HG02938 (cell line): Measurements from ENCODE around the gene ERICH6B.
"Not testable (repeated sequence)": the region's sequence is repeated elsewhere in the genome, so short reads cannot be mapped to it uniquely, and the experiment has no call there.

Experiments used
- ATAC-seq: cut with Tn5 transposase; IDR thresholded peaks from one replicate; pipeline ENCODE4 v1.9.1; 2021; ENCODE audit warnings: mild to moderate bottlenecking, moderate library complexity; ENCODE audit not compliant: unreplicated experiment

Gene ERICH6B

GRCh38 chr13:45615501-45616101 lies at the start of gene ERICH6B:
Gene ERICH6B (minus strand): TSS chr13:45615739. CDS start chr13:45597005, 18,734 bp downstream.
- ATAC-seq, result no peak

- ATAC-seq, result not testable (repeated sequence)
These were observed 47.4 kb upstream of the ERICH6B start for GRCh38 chr13:45662903-45663302.

- no peak for ATAC-seq
These were observed 46.6 kb upstream of the ERICH6B start for GRCh38 chr13:45662162-45662561.

GRCh38 chr13:45660458-45660857 lies 44.9 kb upstream of the ERICH6B start:
- not testable (repeated sequence) for ATAC-seq

GRCh38 chr13:45659536-45659935 lies 44.0 kb upstream of the ERICH6B start:
- no peak for ATAC-seq

- no peak for ATAC-seq
These were observed 43.2 kb upstream of the ERICH6B start for GRCh38 chr13:45658586-45659235.

- no peak for ATAC-seq
These were observed 39.3 kb upstream of the ERICH6B start for GRCh38 chr13:45654633-45655349.

GRCh38 chr13:45645263-45645662 lies 29.7 kb upstream of the ERICH6B start:
- ATAC-seq, result not testable (repeated sequence)

GRCh38 chr13:45642159-45642558 lies 26.6 kb upstream of the ERICH6B start:
- not testable (repeated sequence) for ATAC-seq

GRCh38 chr13:45635291-45635690 lies 19.8 kb upstream of the ERICH6B start:
- ATAC-seq, result not testable (repeated sequence)

GRCh38 chr13:45630791-45631190 lies 15.3 kb upstream of the ERICH6B start:
- ATAC-seq, result no peak

- no peak for ATAC-seq
These were observed 14.4 kb upstream of the ERICH6B start for GRCh38 chr13:45629940-45630339.

GRCh38 chr13:45628094-45628493 lies 12.6 kb upstream of the ERICH6B start:
- no peak for ATAC-seq

GRCh38 chr13:45627656-45628055 lies 12.1 kb upstream of the ERICH6B start:
- no peak for ATAC-seq

- no peak for ATAC-seq
These were observed 11.3 kb upstream of the ERICH6B start for GRCh38 chr13:45626731-45627374.

GRCh38 chr13:45623516-45624090 lies 8.1 kb upstream of the ERICH6B start:
- ATAC-seq, result no peak

- ATAC-seq, result no peak
These were observed 6.4 kb upstream of the ERICH6B start for GRCh38 chr13:45621950-45622349.

- no peak for ATAC-seq
These were observed 7.6 kb downstream of the ERICH6B start for GRCh38 chr13:45607931-45608330.

- ATAC-seq, result no peak
These were observed 10.6 kb downstream of the ERICH6B start for GRCh38 chr13:45604892-45605291.

GRCh38 chr13:45603338-45603737 lies 12.2 kb downstream of the ERICH6B start:
- ATAC-seq, result no peak
